Measurements from ENCODE around the gene CACNA1H.

- peak in 2 of 5 experiments; percentile 15 to 34 for TF ChIP-seq CTCF (IDR thresholded peaks at IDR 0.05)
- no peak for TF ChIP-seq POLR2A (IDR thresholded peaks at IDR 0.05)
- TF ChIP-seq EP300 (IDR thresholded peaks at IDR 0.05; ENCODE audit: low read depth): no peak
- no peak for TF ChIP-seq POLR2AphosphoS5 (IDR thresholded peaks at IDR 0.05)
These were observed 31.4 kb downstream of the CACNA1H start for GRCh38 chr16:1184156-1184868.
